ENCODE results near the gene HAT1. TPM values are rescaled to one million over a fixed set of nuclear protein-coding genes. Genes with fewer than 3 reads are reported as not detected.
"Not testable (repeated sequence)": the region's sequence is repeated elsewhere in the genome, so short reads cannot be mapped to it uniquely, and the experiment has no call there.

The HAT1 gene
- total and polyA plus RNA-seq, 7 experiments from 2014 or later, result 22.1 to 74.1 (median 26.8) TPM

- intact Hi-C loops (cut with micrococcal nuclease), result loop anchor here (1.0 to 10.0 kb wide), 9 partner anchors 28 to 661 kb away; partner anchors contain the start of genes HAT1 (in 2 of the 2), DCAF17 (in 1 of the 2), DLX2 (in 1 of the 2) and DYNC1I2 (in 1 of the 2)
- CTCF ChIA-PET, result no interaction called here
- peaks cover 31 to 61% (median 52%) of the 10 kb centered on the region in 7 donors for H3K4me1 Mint-ChIP-seq
These were observed 28.2 kb upstream of the HAT1 start, which contains the start of gene SLC25A12 for GRCh38 chr2:171893824-171894611. Gene SLC25A12, minus strand, starts transcription at chr2:171894244. Its CDS starts 30 bp downstream, at chr2:171894214.

GRCh38 chr2:171894612-171894947 lies 27.7 kb upstream of the HAT1 start:
- intact Hi-C loops (cut with micrococcal nuclease), result loop anchor here (1.0 to 10.0 kb wide), 8 partner anchors 28 to 661 kb away; partner anchors contain the start of genes HAT1 (in 2 of the 2), DCAF17 (in 1 of the 2), DLX2 (in 1 of the 2) and DYNC1I2 (in 1 of the 2)
- H3K4me3 Mint-ChIP-seq, result peak overlapping the region; percentile 93 to 98 (median 96)
- Histone ChIP-seq H3K4me3 (ENCODE audit: low read length) (peak overlapping the region; percentile 93), H3K27me3 (ENCODE audit: control insufficient read depth in 2 of 2, insufficient read depth in 2 of 2, low read length in 2 of 2) (no peaks in the 10 kb centered on the region), H3K27ac (ENCODE audit: low read depth, low read length) (peak overlapping the region; percentile 83), H3K4me1 (ENCODE audit: control insufficient read depth in 2 of 2, insufficient read depth in 2 of 2, low read length in 2 of 2) (peaks cover 11 to 17% of the 10 kb centered on the region in 2 donors), H3K36me3 (ENCODE audit: control insufficient read depth in 2 of 3, insufficient read depth in 3 of 3, low read length in 3 of 3) (peaks cover 0 to 3% (median 0%) of the 10 kb centered on the region in 3 experiments), H3K9me3 (ENCODE audit: control insufficient read depth in 2 of 3, low read length in 3 of 3) (no peaks in the 10 kb centered on the region)
- DNase-seq, result no peak
- no peak for ATAC-seq
- no peaks in the 10 kb centered on the region for H3K9me3 Mint-ChIP-seq
- H3K4me1 Mint-ChIP-seq, result peaks cover 26 to 55% (median 47%) of the 10 kb centered on the region in 7 donors
- ChIA-PET POLR2A (interaction anchor here (2.8 kb wide), 1 partner anchor 28 kb away, joined by 20 read pairs; the partner anchor contains the start of gene HAT1), CTCF (no interaction called here)
- H3K27ac Mint-ChIP-seq, result peak overlapping the region; percentile 60 to 94 (median 88)
- peaks cover 0 to 22% (median 12%) of the 10 kb centered on the region in 5 donors for H3K36me3 Mint-ChIP-seq
- peaks cover 0 to 6% (median 0%) of the 10 kb centered on the region in 5 donors for H3K27me3 Mint-ChIP-seq

More at GRCh38 chr2:171893824-171894611, 28.2 kb upstream of the HAT1 start, which contains the start of gene SLC25A12:
- Histone ChIP-seq H3K36me3 (ENCODE audit: control insufficient read depth in 2 of 3, insufficient read depth in 3 of 3, low read length in 3 of 3) (peaks cover 0 to 3% (median 0%) of the 10 kb centered on the region in 3 experiments), H3K9me3 (ENCODE audit: control insufficient read depth in 2 of 3, low read length in 3 of 3) (no peaks in the 10 kb centered on the region), H3K27me3 (ENCODE audit: control insufficient read depth in 2 of 2, insufficient read depth in 2 of 2, low read length in 2 of 2) (no peaks in the 10 kb centered on the region), H3K27ac (ENCODE audit: low read depth, low read length) (peak within 1 kb of the TSS; percentile 83), H3K4me3 (ENCODE audit: low read length) (peak within 1 kb of the TSS; percentile 93), H3K4me1 (ENCODE audit: control insufficient read depth in 2 of 2, insufficient read depth in 2 of 2, low read length in 2 of 2) (peaks cover 11 to 17% of the 10 kb centered on the region in 2 donors)
- DNase-seq (peak; percentile 53 to 79 (median 65)), ATAC-seq (peak; percentile 96)
- Mint-ChIP-seq H3K27ac (peak within 1 kb of the TSS; percentile 66 to 94 (median 89)), H3K36me3 (peaks cover 0 to 26% (median 16%) of the 10 kb centered on the region in 5 donors), H3K4me3 (peak within 1 kb of the TSS; percentile 93 to 98 (median 96)), H3K27me3 (peaks cover 0 to 6% (median 0%) of the 10 kb centered on the region in 5 donors), H3K9me3 (no peaks in the 10 kb centered on the region)
- POLR2A ChIA-PET, result interaction anchor here (0.8 to 2.8 kb wide), 3 partner anchors 12 to 37 kb away, joined by 3 to 20 read pairs (median 3); partner anchors contain the start of gene HAT1

GRCh38 chr2:171895786-171896185 lies 26.5 kb upstream of the HAT1 start:
- no peaks in the 10 kb centered on the region for H3K9me3 Mint-ChIP-seq
- H3K36me3 Mint-ChIP-seq, result peaks cover 0 to 15% (median 8%) of the 10 kb centered on the region in 5 donors
- H3K27me3 ChIP-seq (ENCODE audit: control insufficient read depth in 2 of 2, insufficient read depth in 2 of 2, low read length in 2 of 2), result no peaks in the 10 kb centered on the region
- peaks cover 18 to 43% (median 35%) of the 10 kb centered on the region in 7 donors for H3K4me1 Mint-ChIP-seq
- H3K27ac Mint-ChIP-seq, result peak overlapping the region in 1 of 9 donors; percentile 51
- intact Hi-C loops (cut with micrococcal nuclease), result loop anchor here (2.0 to 10.0 kb wide), 3 partner anchors 207 to 659 kb away; partner anchors contain the start of genes DLX2 (in 1 of the 2) and PDK1 (in 1 of the 2)
- no peaks in the 10 kb centered on the region for H3K9me3 ChIP-seq (ENCODE audit: control insufficient read depth in 2 of 3, low read length in 3 of 3)
- peaks cover 11 to 17% of the 10 kb centered on the region in 2 donors for H3K4me1 ChIP-seq (ENCODE audit: control insufficient read depth in 2 of 2, insufficient read depth in 2 of 2, low read length in 2 of 2)
- DNase-seq (no peak), ATAC-seq (no peak)
- POLR2A ChIA-PET, result no interaction called here
- H3K27me3 Mint-ChIP-seq, result peaks cover 0 to 6% (median 0%) of the 10 kb centered on the region in 5 donors
- CTCF ChIA-PET, result no interaction called here
- H3K4me3 Mint-ChIP-seq, result peak overlapping the region in 5 of 10 donors; percentile 12 to 97 (median 39)
- H3K4me3 ChIP-seq (ENCODE audit: low read length), result no peak overlapping the region
- peaks cover 0 to 3% (median 0%) of the 10 kb centered on the region in 3 experiments for H3K36me3 ChIP-seq (ENCODE audit: control insufficient read depth in 2 of 3, insufficient read depth in 3 of 3, low read length in 3 of 3)
- H3K27ac ChIP-seq (ENCODE audit: low read depth, low read length), result no peak overlapping the region

GRCh38 chr2:171899623-171900282 lies 22.5 kb upstream of the HAT1 start:
- H3K27ac Mint-ChIP-seq; H3K27ac ChIP-seq (ENCODE audit: low read depth, low read length); H3K4me3 ChIP-seq (ENCODE audit: low read length); DNase-seq; H3K4me1 Mint-ChIP-seq; H3K9me3 ChIP-seq (ENCODE audit: control insufficient read depth in 2 of 3, low read length in 3 of 3); CTCF ChIA-PET; H3K4me1 ChIP-seq (ENCODE audit: control insufficient read depth in 2 of 2, insufficient read depth in 2 of 2, low read length in 2 of 2); H3K36me3 Mint-ChIP-seq; H3K27me3 ChIP-seq (ENCODE audit: control insufficient read depth in 2 of 2, insufficient read depth in 2 of 2, low read length in 2 of 2); H3K4me3 Mint-ChIP-seq; H3K9me3 Mint-ChIP-seq; ATAC-seq; H3K36me3 ChIP-seq (ENCODE audit: control insufficient read depth in 2 of 3, insufficient read depth in 3 of 3, low read length in 3 of 3); POLR2A ChIA-PET: not testable (repeated sequence)
- intact Hi-C loops (cut with micrococcal nuclease), result loop anchor here (10.0 kb wide), 2 partner anchors 205 to 655 kb away; partner anchors contain the start of genes DLX2 (in 1 of the 2) and PDK1 (in 1 of the 2)
- H3K27me3 Mint-ChIP-seq, result peaks cover 0 to 24% (median 8%) of the 10 kb centered on the region in 5 donors

- no peaks in the 10 kb centered on the region for H3K4me1 ChIP-seq (ENCODE audit: control insufficient read depth in 2 of 2, insufficient read depth in 2 of 2, low read length in 2 of 2)
- Mint-ChIP-seq H3K27me3 (peaks cover 4 to 31% (median 13%) of the 10 kb centered on the region in 5 donors), H3K4me3 (no peak overlapping the region), H3K4me1 (no peaks in the 10 kb centered on the region), H3K36me3 (peaks cover 0 to 3% (median 0%) of the 10 kb centered on the region in 5 donors), H3K27ac (no peak overlapping the region), H3K9me3 (peaks cover 0 to 2% (median 0%) of the 10 kb centered on the region in 11 donors)
- ChIA-PET CTCF (no interaction called here), POLR2A (no interaction called here)
- no peak overlapping the region for H3K4me3 ChIP-seq (ENCODE audit: low read length)
- no peak overlapping the region for H3K27ac ChIP-seq (ENCODE audit: low read depth, low read length)
- H3K36me3 ChIP-seq (ENCODE audit: control insufficient read depth in 2 of 3, insufficient read depth in 3 of 3, low read length in 3 of 3), result no peaks in the 10 kb centered on the region
- no peaks in the 10 kb centered on the region for H3K27me3 ChIP-seq (ENCODE audit: control insufficient read depth in 2 of 2, insufficient read depth in 2 of 2, low read length in 2 of 2)
- no peaks in the 10 kb centered on the region for H3K9me3 ChIP-seq (ENCODE audit: control insufficient read depth in 2 of 3, low read length in 3 of 3)
- no peak for DNase-seq
- intact Hi-C loops (cut with micrococcal nuclease), result no loop called here
- no peak for ATAC-seq
These were observed 19.3 kb upstream of the HAT1 start for GRCh38 chr2:171902840-171903420.

GRCh38 chr2:171908235-171908634 lies 14.0 kb upstream of the HAT1 start:
- no peak overlapping the region for H3K4me3 Mint-ChIP-seq
- no peak for ATAC-seq

More at GRCh38 chr2:171908235-171908634, 14.0 kb upstream of the HAT1 start:
- Mint-ChIP-seq H3K4me1 (no peaks in the 10 kb centered on the region), H3K36me3 (peaks cover 0 to 3% (median 0%) of the 10 kb centered on the region in 5 donors), H3K27me3 (peaks cover 4 to 28% (median 9%) of the 10 kb centered on the region in 5 donors), H3K9me3 (no peaks in the 10 kb centered on the region), H3K27ac (no peak overlapping the region)
- Histone ChIP-seq H3K36me3 (ENCODE audit: control insufficient read depth in 2 of 3, insufficient read depth in 3 of 3, low read length in 3 of 3) (no peaks in the 10 kb centered on the region), H3K27ac (ENCODE audit: low read depth, low read length) (no peak overlapping the region), H3K27me3 (ENCODE audit: control insufficient read depth in 2 of 2, insufficient read depth in 2 of 2, low read length in 2 of 2) (no peaks in the 10 kb centered on the region), H3K4me3 (ENCODE audit: low read length) (no peak overlapping the region), H3K9me3 (ENCODE audit: control insufficient read depth in 2 of 3, low read length in 3 of 3) (no peaks in the 10 kb centered on the region), H3K4me1 (ENCODE audit: control insufficient read depth in 2 of 2, insufficient read depth in 2 of 2, low read length in 2 of 2) (no peaks in the 10 kb centered on the region)
- intact Hi-C loops (cut with micrococcal nuclease), result no loop called here
- CTCF ChIA-PET, result no interaction called here
- no peak for DNase-seq
- POLR2A ChIA-PET, result no interaction called here

All from naive thymus-derived CD4-positive, alpha-beta T cell (primary cell).